ENCODE measurements around the gene MSMO1. TPM values are rescaled to one million over a fixed set of nuclear protein-coding genes. Genes with fewer than 3 reads are reported as not detected.

Gene MSMO1
- total RNA-seq, 4 donors from 2014 or later = 11.9 to 68.8 (median 22.0) TPM

- TF ChIP-seq CTCF (IDR thresholded peaks at IDR 0.05; ENCODE audit: low read depth) = no peak
Measured at GRCh38 chr4:165326831-165327210, 648 bp upstream of the MSMO1 start.

DNA sequence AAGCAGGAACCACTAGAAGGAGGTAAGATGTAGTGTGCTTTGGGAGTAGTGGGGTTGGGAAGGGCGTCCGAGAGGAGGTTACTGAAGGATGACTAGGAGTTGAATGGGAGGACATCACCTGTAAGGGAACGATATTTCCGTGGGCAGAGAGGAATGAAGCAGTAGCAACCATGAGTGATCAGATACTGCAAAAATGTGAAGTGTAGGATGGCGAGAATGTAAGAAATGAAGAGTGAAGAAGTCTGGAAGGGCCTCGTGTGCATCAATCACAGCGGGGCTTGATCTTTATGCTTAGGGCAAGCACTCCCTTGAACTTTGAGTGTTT lies 594 bp downstream of the MSMO1 start:
- TF ChIP-seq CTCF (IDR thresholded peaks at IDR 0.05; ENCODE audit: low read depth) = no peak

DNA sequence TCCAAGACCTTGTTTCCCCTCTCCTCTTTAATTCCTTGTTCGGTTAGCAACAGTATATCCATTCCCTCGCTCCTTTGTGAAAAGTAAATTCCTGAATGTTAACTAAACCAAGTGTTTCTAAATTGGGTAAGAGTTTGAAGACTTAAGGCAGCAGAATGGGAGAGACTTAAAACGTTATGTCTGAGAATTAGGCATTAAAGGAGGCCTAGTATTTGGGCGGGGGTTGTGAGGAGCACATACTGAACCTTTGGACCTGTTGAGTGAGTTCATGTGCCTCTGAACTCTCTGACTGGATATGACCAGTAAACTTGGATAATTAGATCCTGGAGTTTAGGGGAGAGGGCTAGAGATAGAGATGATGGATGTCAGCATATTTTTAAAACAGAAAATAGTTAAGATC lies 1.2 kb downstream of the MSMO1 start:
- TF ChIP-seq CTCF (IDR thresholded peaks at IDR 0.05; ENCODE audit: low read depth) = no peak

DNA sequence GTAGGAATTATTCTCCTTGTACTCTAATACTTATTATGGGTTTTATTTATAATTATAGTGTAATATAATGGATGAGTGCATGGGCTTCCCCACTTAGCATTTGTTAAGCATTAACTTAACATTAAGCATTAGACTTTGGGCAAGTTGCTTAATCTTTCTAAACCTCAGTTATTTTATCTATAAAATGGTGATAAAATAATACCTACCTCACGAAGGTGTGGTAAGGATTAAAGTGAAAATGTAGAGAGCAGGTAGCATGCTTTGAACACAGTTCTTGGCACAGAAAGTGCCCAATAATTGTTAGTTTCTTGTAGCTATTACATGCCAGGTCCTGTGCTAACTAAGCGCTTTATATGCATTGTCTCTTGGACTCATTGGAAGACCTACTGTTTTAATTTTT lies 2.6 kb downstream of the MSMO1 start:
- TF ChIP-seq CTCF (IDR thresholded peaks at IDR 0.05; ENCODE audit: low read depth) = no peak

DNA sequence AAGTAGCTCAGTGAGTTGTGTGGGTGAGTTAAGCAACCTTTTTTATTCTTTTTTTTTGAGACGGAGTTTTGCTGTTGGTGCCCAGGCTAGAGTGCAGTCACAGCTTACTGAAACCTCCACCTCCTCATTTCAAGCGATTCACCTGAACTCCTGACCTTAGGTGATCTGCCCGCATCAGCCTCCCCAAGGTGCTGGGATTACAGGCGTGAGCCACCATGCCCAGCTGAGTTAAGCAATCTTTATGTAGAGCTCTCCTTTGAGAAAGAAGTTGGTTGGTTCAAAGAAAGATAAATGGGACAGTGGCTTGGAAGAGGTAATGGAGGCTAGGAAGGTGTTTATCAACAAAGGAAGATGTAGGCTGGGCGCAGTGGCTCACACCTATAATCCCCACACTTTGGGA lies 3.2 kb downstream of the MSMO1 start:
- no peak for TF ChIP-seq CTCF (IDR thresholded peaks at IDR 0.05; ENCODE audit: low read depth)

GRCh38 chr4:165331359-165331758 lies 3.9 kb downstream of the MSMO1 start:
- no peak for TF ChIP-seq CTCF (IDR thresholded peaks at IDR 0.05; ENCODE audit: low read depth)

- TF ChIP-seq CTCF (IDR thresholded peaks at IDR 0.05; ENCODE audit: low read depth) = no peak
Measured at GRCh38 chr4:165331823-165332222, 4.4 kb downstream of the MSMO1 start.

DNA sequence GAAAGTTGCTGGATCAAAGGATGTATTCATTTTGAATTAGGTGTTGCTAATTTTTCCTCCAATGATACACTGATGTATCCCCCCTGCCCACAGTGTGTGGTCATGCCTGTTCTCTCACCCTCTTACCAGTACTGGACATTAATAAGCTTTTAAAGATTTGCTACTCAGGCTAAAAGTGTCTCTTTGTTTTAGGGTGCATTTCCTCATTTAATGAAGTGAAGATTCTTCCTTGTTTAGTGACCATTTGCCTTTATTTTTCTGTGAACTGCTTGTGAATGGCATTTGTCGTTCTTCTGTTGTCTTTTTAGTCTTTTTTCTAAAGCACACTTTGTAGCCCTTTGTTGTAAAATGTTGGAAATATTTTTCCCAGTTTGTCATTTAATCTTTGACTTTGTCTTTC lies 5.0 kb downstream of the MSMO1 start:
- no peak for TF ChIP-seq CTCF (IDR thresholded peaks at IDR 0.05; ENCODE audit: low read depth)
